Measurements from ENCODE around the gene DGKE.

DGKE gene

GRCh38 chr17:56796536-56796935 is 37.4 kb upstream of the DGKE start:
- H3K79me2 ChIP-seq (ENCODE audit: insufficient read depth, low read depth), result no peaks in the 10 kb centered on the region
- no peak overlapping the region for H3K9ac ChIP-seq
- H3K4me2 ChIP-seq, result no peak overlapping the region
- H3K27ac ChIP-seq, result no peak overlapping the region
- H3K27me3 ChIP-seq (ENCODE audit: insufficient read depth, low read depth), result no peaks in the 10 kb centered on the region
- no peak overlapping the region for H2AFZ ChIP-seq (ENCODE audit: low read depth)
- no peaks in the 10 kb centered on the region for H4K20me1 ChIP-seq (ENCODE audit: insufficient read depth)
- H3K4me1 ChIP-seq (ENCODE audit: low read depth, poor library complexity, severe bottlenecking), result peaks cover 17% of the 10 kb centered on the region
- TF ChIP-seq CTCF (conservative IDR thresholded peaks at IDR 0.05; ENCODE audit: low read depth, low read length), result no peak
- H3K36me3 ChIP-seq (ENCODE audit: insufficient read depth), result no peaks in the 10 kb centered on the region
- H3K4me3 ChIP-seq (IDR thresholded peaks at IDR 0.05; ENCODE audit: insufficient read depth, low read depth, low read length), result no peak overlapping the region

GRCh38 chr17:56798916-56799315 is 35.0 kb upstream of the DGKE start:
- Histone ChIP-seq H3K27ac (peak overlapping the region; percentile 10; the same call in 1 of the 2 replicates), H3K4me2 (peak overlapping the region; percentile 51), H3K9ac (no peak overlapping the region), H3K4me1 (ENCODE audit: low read depth, poor library complexity, severe bottlenecking) (peaks cover 17% of the 10 kb centered on the region), H2AFZ (ENCODE audit: low read depth) (no peak overlapping the region), H3K79me2 (ENCODE audit: insufficient read depth, low read depth) (no peaks in the 10 kb centered on the region), H3K27me3 (ENCODE audit: insufficient read depth, low read depth) (no peaks in the 10 kb centered on the region), H3K4me3 (IDR thresholded peaks at IDR 0.05; ENCODE audit: insufficient read depth, low read depth, low read length) (no peak overlapping the region), H4K20me1 (ENCODE audit: insufficient read depth) (no peaks in the 10 kb centered on the region), H3K36me3 (ENCODE audit: insufficient read depth) (no peaks in the 10 kb centered on the region)
- TF ChIP-seq CTCF (conservative IDR thresholded peaks at IDR 0.05; ENCODE audit: low read depth, low read length), result no peak

- Histone ChIP-seq H3K4me2 (no peak overlapping the region), H2AFZ (ENCODE audit: low read depth) (no peak overlapping the region), H3K27me3 (ENCODE audit: insufficient read depth, low read depth) (no peaks in the 10 kb centered on the region), H3K79me2 (ENCODE audit: insufficient read depth, low read depth) (no peaks in the 10 kb centered on the region), H3K4me1 (ENCODE audit: low read depth, poor library complexity, severe bottlenecking) (peaks cover 17% of the 10 kb centered on the region), H3K9ac (no peak overlapping the region), H3K4me3 (IDR thresholded peaks at IDR 0.05; ENCODE audit: insufficient read depth, low read depth, low read length) (no peak overlapping the region), H4K20me1 (ENCODE audit: insufficient read depth) (no peaks in the 10 kb centered on the region), H3K27ac (no peak overlapping the region), H3K36me3 (ENCODE audit: insufficient read depth) (no peaks in the 10 kb centered on the region)
- TF ChIP-seq CTCF (conservative IDR thresholded peaks at IDR 0.05; ENCODE audit: low read depth, low read length), result no peak
These were observed 32.3 kb upstream of the DGKE start for GRCh38 chr17:56801459-56802178.

GRCh38 chr17:56803071-56803470 is 30.9 kb upstream of the DGKE start:
- no peaks in the 10 kb centered on the region for H3K36me3 ChIP-seq (ENCODE audit: insufficient read depth)
- H2AFZ ChIP-seq (ENCODE audit: low read depth), result no peak overlapping the region
- no peak overlapping the region for H3K4me2 ChIP-seq
- H3K4me3 ChIP-seq (IDR thresholded peaks at IDR 0.05; ENCODE audit: insufficient read depth, low read depth, low read length), result no peak overlapping the region
- no peaks in the 10 kb centered on the region for H4K20me1 ChIP-seq (ENCODE audit: insufficient read depth)
- no peaks in the 10 kb centered on the region for H3K27me3 ChIP-seq (ENCODE audit: insufficient read depth, low read depth)
- H3K4me1 ChIP-seq (ENCODE audit: low read depth, poor library complexity, severe bottlenecking), result peaks cover 17% of the 10 kb centered on the region
- H3K79me2 ChIP-seq (ENCODE audit: insufficient read depth, low read depth), result no peaks in the 10 kb centered on the region
- TF ChIP-seq CTCF (conservative IDR thresholded peaks at IDR 0.05; ENCODE audit: low read depth, low read length), result no peak
- H3K27ac ChIP-seq, result no peak overlapping the region
- H3K9ac ChIP-seq, result no peak overlapping the region
